ENCODE results near the gene ALPK1. TPM values are rescaled to one million over a fixed set of nuclear protein-coding genes. Genes with fewer than 3 reads are reported as not detected.

Gene ALPK1
- total RNA-seq, 1 experiment from 2014 or later, result 21.3 TPM

- TF ChIP-seq REST (IDR thresholded peaks at IDR 0.05; ENCODE audit: low read depth), result no peak
These were observed 12.3 kb upstream of the ALPK1 start (continued) for GRCh38 chr4:112284662-112285411.

- intact Hi-C loops (cut with micrococcal nuclease), result no loop called here
- ChIA-PET CTCF (interaction anchor here (0.9 kb wide), 1 partner anchor 20 kb away, joined by 3 read pairs; no protein-coding TSS in a partner anchor), RAD21 (ENCODE audit: low non-redundant PET in 1 of 2, low total read pairs in 2 of 2, uncharacterized antibody in 2 of 2, unreplicated experiment in 2 of 2) (no interaction called here), POLR2A (interaction anchor here (0.8 to 3.0 kb wide), 2 partner anchors 10 to 39 kb away, joined by 3 to 15 read pairs; partner anchors contain the start of gene ALPK1)
- Histone ChIP-seq H3K9ac (ENCODE audit: low read length) (no peak overlapping the region), H3K9me2 (ENCODE audit: insufficient read depth) (no peaks in the 10 kb centered on the region), H3K4me3 (replicated peaks in 1 of 2; ENCODE audit: low read depth in 1 of 2, low read length in 2 of 2) (no peak overlapping the region), H3K4me2 (ENCODE audit: low read length) (no peak overlapping the region), H3K27ac (ENCODE audit: low read depth, low read length) (no peak overlapping the region), H3K36me3 (ENCODE audit: control insufficient read depth in 1 of 2, insufficient read depth in 2 of 2, low read length in 2 of 2) (peaks cover 0 to 8% of the 10 kb centered on the region in 2 experiments; a peak in 1 of 4 replicates), H3K27me3 (ENCODE audit: insufficient read depth, low read length) (no peaks in the 10 kb centered on the region), H3K79me2 (ENCODE audit: insufficient read depth, low read length) (peaks cover 32% of the 10 kb centered on the region), H2AFZ (ENCODE audit: low read depth, low read length, poor library complexity, severe bottlenecking) (no peak overlapping the region), H4K20me1 (ENCODE audit: insufficient read depth) (no peaks in the 10 kb centered on the region), H3K9me3 (ENCODE audit: control insufficient read depth in 1 of 2, insufficient read depth in 1 of 2, low read depth in 1 of 2, low read length in 2 of 2) (no peaks in the 10 kb centered on the region), H3K4me1 (ENCODE audit: control insufficient read depth in 1 of 2, insufficient read depth in 2 of 2, low read length in 2 of 2) (peaks cover 7 to 19% of the 10 kb centered on the region in 2 experiments; a peak in 3 of 4 replicates)
- TF ChIP-seq EZH2 (IDR thresholded peaks at IDR 0.05) (no peak), ELF1 (IDR thresholded peaks at IDR 0.05; ENCODE audit: borderline replicate concordance, low read depth) (no peak), POLR2AphosphoS5 (IDR thresholded peaks at IDR 0.05; ENCODE audit: low read depth, low read length) (no peak), REST (IDR thresholded peaks at IDR 0.05; ENCODE audit: low read depth) (no peak), JUND (IDR thresholded peaks at IDR 0.05) (no peak)
- DNase-seq (ENCODE audit: low read depth, low spot score), result no peak
- no TSS peak for BruUV-seq (replicated peaks)
- no peak for ATAC-seq
These were observed 9.7 kb upstream of the ALPK1 start for GRCh38 chr4:112287258-112287989.
